Left renal pelvis (tissue), 4 donors: ENCODE measurements around the gene STAT6. TPM values are rescaled to one million over a fixed set of nuclear protein-coding genes. Genes with fewer than 3 reads are reported as not detected.
"Not testable (repeated sequence)": the region's sequence is repeated elsewhere in the genome, so short reads cannot be mapped to it uniquely, and the experiment has no call there.

Experiments
- DNase-seq, 4 donors: peaks; one replicate each; pipeline ENCODE4 v3.0.0-alpha.2; 2013; ENCODE audit warnings: low read depth in 4 of 4, low spot score in 3 of 4
- polyA plus RNA-seq, 4 donors: library from polyadenylated mRNA; unstranded; fragments of 120-200 nt; gene quantifications; one replicate each; pipeline ENCODE4 v1.2.1, GENCODE V29; 2013; ENCODE audit not compliant: insufficient read length in 4 of 4

Gene STAT6
- polyA plus RNA-seq, 4 donors: 74.8 to 122 (median 98.2) TPM

- DNase-seq: no peak
Observed at GRCh38 chr12:57058454-57058853, 52.7 kb downstream of the STAT6 start.

- DNase-seq: no peak
Observed at GRCh38 chr12:57057067-57057751, 54.0 kb downstream of the STAT6 start.

- DNase-seq: no peak
Observed at GRCh38 chr12:57055824-57056223, 55.3 kb downstream of the STAT6 start.

GRCh38 chr12:57053901-57054300 is 57.3 kb downstream of the STAT6 start:
- not testable (repeated sequence) for DNase-seq

- DNase-seq: not testable (repeated sequence)
Observed at GRCh38 chr12:57053146-57053545, 58.0 kb downstream of the STAT6 start.

- DNase-seq: no peak
Observed at GRCh38 chr12:57051011-57051410, 60.2 kb downstream of the STAT6 start.

GRCh38 chr12:57049890-57050289 is 61.3 kb downstream of the STAT6 start, which contains the start of gene MYO1A:
TSS of gene MYO1A (minus strand) at chr12:57050129. CDS start at chr12:57048323, 1,806 bp downstream.
- DNase-seq: no peak

GRCh38 chr12:57049119-57049446 is 62.1 kb downstream of the STAT6 start:
- no peak for DNase-seq

- no peak for DNase-seq
Observed at GRCh38 chr12:57048423-57049118, 62.6 kb downstream of the STAT6 start.

- DNase-seq: no peak
Observed at GRCh38 chr12:57047981-57048380, 63.2 kb downstream of the STAT6 start.

- no peak for DNase-seq
Observed at GRCh38 chr12:57046947-57047890, 63.9 kb downstream of the STAT6 start.

- no peak for DNase-seq
Observed at GRCh38 chr12:57046086-57046791, 64.9 kb downstream of the STAT6 start.

Other genes starting within 250 kb of the STAT6 start
- gene SDR9C7, start 177.0 kb downstream of the STAT6 start, polyA plus RNA-seq: under 1 TPM; 0.23 to 0.53 (median 0.27) TPM
- 1 to 10 TPM in 1 of 4 donors, under 1 TPM in 3; 0.46 to 1.2 (median 0.52) TPM for gene RDH16, start 153.8 kb downstream of the STAT6 start, polyA plus RNA-seq
- 10 to 100 TPM in 3 of 4 donors, 1 to 10 TPM in 1; 8.9 to 13.8 (median 11.7) TPM for gene ZBTB39, start 104.8 kb downstream of the STAT6 start, polyA plus RNA-seq
- 1 to 10 TPM in 3 of 4 donors, under 1 TPM in 1; 0.37 to 7.6 (median 2.0) TPM for gene TAC3, start 94.8 kb downstream of the STAT6 start, polyA plus RNA-seq
- under 1 TPM in 3 of 4 donors, not detected in 1; 0.11 to 0.20 (median 0.15) TPM for gene MYO1A, start 61.2 kb downstream of the STAT6 start, polyA plus RNA-seq
- gene NEMP1, start 32.6 kb downstream of the STAT6 start, polyA plus RNA-seq: 10 to 100 TPM; 19.6 to 27.0 (median 25.6) TPM
- gene NAB2, start 22.2 kb downstream of the STAT6 start, polyA plus RNA-seq: 10 to 100 TPM; 40.4 to 54.4 (median 45.4) TPM
- gene LRP1, start 17.1 kb upstream of the STAT6 start, polyA plus RNA-seq: 100 to 1,000 TPM in 1 of 4 donors, 10 to 100 TPM in 3; 65.3 to 234 (median 81.0) TPM
- under 1 TPM in 1 of 4 donors, not detected in 3; 0.53 TPM for gene LRP1-AS, start 36.3 kb upstream of the STAT6 start, polyA plus RNA-seq
- 1 to 10 TPM; 3.2 to 6.5 (median 4.1) TPM for gene NXPH4, start 105.4 kb upstream of the STAT6 start, polyA plus RNA-seq
- 10 to 100 TPM; 52.2 to 82.5 (median 70.4) TPM for gene SHMT2, start 118.3 kb upstream of the STAT6 start, polyA plus RNA-seq
- 1 to 10 TPM; 2.2 to 8.9 (median 4.1) TPM for gene STAC3, start 139.8 kb upstream of the STAT6 start, polyA plus RNA-seq